PFSK-1 (cell line): Measurements from ENCODE around the gene ABHD14A.

ENCODE experiments used
- POLR2AphosphoS5 ChIP-seq: IDR thresholded peaks from 2 replicates; pipeline ENCODE4 v1.6.1; 2012; ENCODE audit warnings: low read depth, mild to moderate bottlenecking, control low read depth, low read length, moderate library complexity
- SIN3A ChIP-seq: IDR thresholded peaks from 2 replicates; pipeline ENCODE4 v1.6.1; 2012; ENCODE audit warnings: mild to moderate bottlenecking, low read length, moderate library complexity, borderline replicate concordance; ENCODE audit not compliant: insufficient read depth
- TF ChIP-seq, protein P1 (sequence below), 2 experiments: IDR thresholded peaks; 2 replicates each; pipeline versions ENCODE4 v1.6.1 to v1.8.0; 2011 to 2012; ENCODE audit warnings: low read depth in 2 of 2, low read length in 2 of 2, control low read depth in 1 of 2, inconsistent platforms in 1 of 2, mild to moderate bottlenecking in 1 of 2, moderate library complexity in 1 of 2; ENCODE audit not compliant: insufficient read depth in 1 of 2

DNA sequence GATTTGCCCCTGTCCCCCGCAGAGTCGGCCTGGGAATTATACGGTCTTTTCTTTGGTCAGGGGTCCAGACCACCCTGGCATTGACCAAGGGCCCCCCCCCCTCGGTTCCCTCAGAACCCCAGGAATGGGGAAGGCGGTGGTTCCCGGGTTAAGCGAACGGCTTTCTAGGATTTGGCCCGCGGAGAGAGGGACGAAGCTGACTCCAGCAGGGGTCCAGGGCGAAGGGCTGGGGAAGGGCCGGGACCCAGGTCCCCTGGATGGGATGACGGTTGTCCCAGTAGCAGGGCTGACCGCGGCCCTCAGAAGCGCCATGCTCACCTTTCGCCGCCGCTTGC is 33.4 kb upstream of the ABHD14A start:
- TF ChIP-seq POLR2AphosphoS5 (no peak), SIN3A (no peak)
- TF ChIP-seq, protein P1, sequence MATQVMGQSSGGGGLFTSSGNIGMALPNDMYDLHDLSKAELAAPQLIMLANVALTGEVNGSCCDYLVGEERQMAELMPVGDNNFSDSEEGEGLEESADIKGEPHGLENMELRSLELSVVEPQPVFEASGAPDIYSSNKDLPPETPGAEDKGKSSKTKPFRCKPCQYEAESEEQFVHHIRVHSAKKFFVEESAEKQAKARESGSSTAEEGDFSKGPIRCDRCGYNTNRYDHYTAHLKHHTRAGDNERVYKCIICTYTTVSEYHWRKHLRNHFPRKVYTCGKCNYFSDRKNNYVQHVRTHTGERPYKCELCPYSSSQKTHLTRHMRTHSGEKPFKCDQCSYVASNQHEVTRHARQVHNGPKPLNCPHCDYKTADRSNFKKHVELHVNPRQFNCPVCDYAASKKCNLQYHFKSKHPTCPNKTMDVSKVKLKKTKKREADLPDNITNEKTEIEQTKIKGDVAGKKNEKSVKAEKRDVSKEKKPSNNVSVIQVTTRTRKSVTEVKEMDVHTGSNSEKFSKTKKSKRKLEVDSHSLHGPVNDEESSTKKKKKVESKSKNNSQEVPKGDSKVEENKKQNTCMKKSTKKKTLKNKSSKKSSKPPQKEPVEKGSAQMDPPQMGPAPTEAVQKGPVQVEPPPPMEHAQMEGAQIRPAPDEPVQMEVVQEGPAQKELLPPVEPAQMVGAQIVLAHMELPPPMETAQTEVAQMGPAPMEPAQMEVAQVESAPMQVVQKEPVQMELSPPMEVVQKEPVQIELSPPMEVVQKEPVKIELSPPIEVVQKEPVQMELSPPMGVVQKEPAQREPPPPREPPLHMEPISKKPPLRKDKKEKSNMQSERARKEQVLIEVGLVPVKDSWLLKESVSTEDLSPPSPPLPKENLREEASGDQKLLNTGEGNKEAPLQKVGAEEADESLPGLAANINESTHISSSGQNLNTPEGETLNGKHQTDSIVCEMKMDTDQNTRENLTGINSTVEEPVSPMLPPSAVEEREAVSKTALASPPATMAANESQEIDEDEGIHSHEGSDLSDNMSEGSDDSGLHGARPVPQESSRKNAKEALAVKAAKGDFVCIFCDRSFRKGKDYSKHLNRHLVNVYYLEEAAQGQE (IDR thresholded peaks at IDR 0.05; ENCODE audit: insufficient read depth in 1 of 2, low read depth in 2 of 2, low read length in 2 of 2) = no peak
